Osteoblast (primary cell): Measurements from ENCODE around the gene MYBPH. TPM values are rescaled to one million over a fixed set of nuclear protein-coding genes. Genes with fewer than 3 reads are reported as not detected.

Source experiments
- DNase-seq: peaks from one replicate; pipeline ENCODE4 v3.0.0; 2011; ENCODE audit warnings: low spot score, mixed read lengths; ENCODE audit not compliant: insufficient read length; ENCODE audit errors: missing footprints
- H2AFZ ChIP-seq: 2 replicates; pipeline ENCODE4 v1.6.0; 2011; ENCODE audit warnings: mild to moderate bottlenecking, low read length
- H3K27ac ChIP-seq: 2 replicates; pipeline ENCODE4 v1.5.1; 2011; ENCODE audit warnings: mild to moderate bottlenecking, low read depth, low read length, moderate library complexity
- H3K27me3 ChIP-seq: 2 replicates; pipeline ENCODE4 v1.6.0; 2012; ENCODE audit warnings: mild to moderate bottlenecking, control low read depth, inconsistent platforms, low read length, moderate library complexity; ENCODE audit not compliant: insufficient read depth
- H3K36me3 ChIP-seq: 2 replicates; pipeline ENCODE4 v1.5.1; 2011; ENCODE audit warnings: mild to moderate bottlenecking, low read length, control low read depth, moderate library complexity; ENCODE audit not compliant: insufficient read depth
- H3K4me1 ChIP-seq: 2 replicates; pipeline ENCODE4 v1.5.1; 2011; ENCODE audit warnings: mild to moderate bottlenecking, low read length, control low read depth, moderate library complexity; ENCODE audit not compliant: insufficient read depth
- H3K4me2 ChIP-seq: 2 replicates; pipeline ENCODE4 v1.6.0; 2011; ENCODE audit warnings: mild to moderate bottlenecking, low read length; ENCODE audit not compliant: insufficient read depth
- H3K4me3 ChIP-seq: fragments of 200-600 bp; sonication (generic); 3 replicates; pipeline ENCODE4 v1.5.1; 2012; ENCODE audit warnings: mild to moderate bottlenecking, low read length, inconsistent platforms; ENCODE audit not compliant: insufficient read depth
- H3K79me2 ChIP-seq: 2 replicates; pipeline ENCODE4 v1.6.0; 2012; ENCODE audit warnings: mild to moderate bottlenecking, low read length, control low read depth, inconsistent platforms; ENCODE audit not compliant: insufficient read depth
- H3K9me3 ChIP-seq: 2 replicates; pipeline ENCODE4 v1.5.1; 2011; ENCODE audit warnings: low read depth, low read length, control low read depth
- H4K20me1 ChIP-seq: 2 replicates; pipeline ENCODE4 v1.6.0; 2012; ENCODE audit warnings: mild to moderate bottlenecking, low read length, control low read depth; ENCODE audit not compliant: insufficient read depth
- CTCF ChIP-seq: IDR thresholded peaks from 2 replicates; pipeline ENCODE4 v1.5.1; 2011; ENCODE audit warnings: mild to moderate bottlenecking, low read depth, low read length, moderate library complexity; ENCODE audit errors: extremely low read depth
- total RNA-seq: library from RNA; depleted of rRNA; stranded (reverse); fragments of >200 nt; gene quantifications from 2 replicates; pipeline ENCODE4 v1.2.3, GENCODE V29; 2012

The MYBPH gene
- total RNA-seq, 1 donor: under 0.01 TPM

DNA sequence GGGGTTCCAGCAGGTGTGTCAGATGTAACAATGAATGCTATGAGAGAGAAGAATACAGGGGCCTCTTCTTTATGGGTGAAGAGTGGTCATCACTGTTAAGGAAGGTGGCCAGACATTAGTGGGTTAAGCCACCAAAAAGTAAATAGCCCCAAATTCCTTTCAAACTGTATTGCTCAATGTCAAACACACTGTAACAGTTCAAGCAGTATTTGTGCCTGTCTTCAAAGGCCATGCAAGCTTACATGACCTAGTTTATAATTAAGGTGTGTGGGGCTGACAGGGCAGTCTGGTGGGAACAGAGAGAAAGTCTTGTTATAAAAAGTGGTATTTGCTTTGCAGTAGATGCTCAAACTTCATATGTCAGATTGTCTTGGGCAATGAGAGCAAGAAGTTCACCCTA lies 35.4 kb upstream of the MYBPH start:
- Histone ChIP-seq H3K36me3 (no peaks in the 10 kb centered on the region), H3K4me2 (no peak overlapping the region), H4K20me1 (no peaks in the 10 kb centered on the region), H3K9me3 (no peaks in the 10 kb centered on the region), H3K4me1 (peaks cover 4% of the 10 kb centered on the region), H3K4me3 (no peak overlapping the region), H3K27ac (no peak overlapping the region), H3K27me3 (no peaks in the 10 kb centered on the region), H3K79me2 (no peaks in the 10 kb centered on the region), H2AFZ (no peak overlapping the region)
- no peak for DNase-seq
- TF ChIP-seq CTCF: no peak

DNA sequence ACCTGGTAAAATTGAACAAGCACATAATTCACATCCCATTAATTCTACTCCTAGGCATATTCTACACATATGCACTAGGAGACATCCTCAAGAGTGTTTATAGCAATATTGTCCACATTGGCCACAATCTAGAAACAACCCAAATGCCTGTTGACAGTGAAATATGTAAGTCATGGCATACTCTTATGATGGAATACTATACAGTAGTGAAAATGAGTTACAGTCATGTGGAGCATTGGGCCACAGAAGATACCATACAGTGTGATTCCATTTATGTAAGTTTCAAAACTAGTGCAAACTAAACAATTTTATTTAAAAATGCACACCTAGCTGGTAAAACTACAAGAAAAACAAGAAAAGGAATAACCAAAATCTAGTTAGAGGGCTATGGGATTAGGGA lies 34.7 kb upstream of the MYBPH start:
- no peaks in the 10 kb centered on the region for H3K36me3 ChIP-seq
- H3K27ac ChIP-seq: no peak overlapping the region
- no peaks in the 10 kb centered on the region for H3K27me3 ChIP-seq
- H3K4me2 ChIP-seq: no peak overlapping the region
- no peak for DNase-seq
- no peak for TF ChIP-seq CTCF
- H3K79me2 ChIP-seq: no peaks in the 10 kb centered on the region
- H3K9me3 ChIP-seq: no peaks in the 10 kb centered on the region
- H2AFZ ChIP-seq: no peak overlapping the region
- no peak overlapping the region for H3K4me3 ChIP-seq
- H4K20me1 ChIP-seq: no peaks in the 10 kb centered on the region
- H3K4me1 ChIP-seq: no peaks in the 10 kb centered on the region

DNA sequence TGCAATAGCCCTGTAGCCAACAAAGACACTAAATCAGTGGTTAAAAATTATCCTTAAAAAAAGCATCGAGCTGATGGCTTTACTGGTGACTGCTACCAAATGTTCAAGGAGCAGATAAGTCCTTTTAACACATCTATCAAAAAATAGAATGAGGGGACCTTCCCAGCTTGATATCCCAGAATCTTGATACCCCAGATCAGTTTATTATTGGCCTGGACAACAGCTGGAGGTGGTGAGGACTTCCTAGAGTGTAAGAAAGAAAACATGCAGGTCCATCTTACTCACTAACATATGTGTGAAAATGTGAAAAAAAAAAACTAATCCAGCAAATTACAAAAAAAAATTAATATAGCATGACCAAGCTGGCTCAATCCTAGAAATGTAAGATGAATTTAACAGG lies 32.6 kb upstream of the MYBPH start:
- no peaks in the 10 kb centered on the region for H3K36me3 ChIP-seq
- H3K4me1 ChIP-seq: peaks cover 1% of the 10 kb centered on the region
- no peaks in the 10 kb centered on the region for H3K9me3 ChIP-seq
- DNase-seq: no peak
- no peak overlapping the region for H3K4me3 ChIP-seq
- no peak for TF ChIP-seq CTCF
- no peaks in the 10 kb centered on the region for H3K27me3 ChIP-seq
- no peak overlapping the region for H3K27ac ChIP-seq
- H3K4me2 ChIP-seq: no peak overlapping the region
- H4K20me1 ChIP-seq: no peaks in the 10 kb centered on the region
- no peaks in the 10 kb centered on the region for H3K79me2 ChIP-seq
- H2AFZ ChIP-seq: no peak overlapping the region

- Histone ChIP-seq H3K27me3 (no peaks in the 10 kb centered on the region), H3K79me2 (no peaks in the 10 kb centered on the region), H3K36me3 (no peaks in the 10 kb centered on the region), H3K4me1 (peaks cover 6% of the 10 kb centered on the region), H2AFZ (no peak overlapping the region), H3K9me3 (no peaks in the 10 kb centered on the region), H3K4me2 (no peak overlapping the region), H3K4me3 (no peak overlapping the region), H3K27ac (no peak overlapping the region), H4K20me1 (no peaks in the 10 kb centered on the region)
- DNase-seq: no peak
- no peak for TF ChIP-seq CTCF
These were observed 32.1 kb upstream of the MYBPH start for GRCh38 chr1:203207751-203208150.
